DMS153 (cell line): ENCODE data around the gene PDIA6.

Source experiments
- DNase-seq: peaks from one replicate; lab custom pipeline; 2025; lab: John Stamatoyannopoulos, UW

Gene PDIA6, protein sequence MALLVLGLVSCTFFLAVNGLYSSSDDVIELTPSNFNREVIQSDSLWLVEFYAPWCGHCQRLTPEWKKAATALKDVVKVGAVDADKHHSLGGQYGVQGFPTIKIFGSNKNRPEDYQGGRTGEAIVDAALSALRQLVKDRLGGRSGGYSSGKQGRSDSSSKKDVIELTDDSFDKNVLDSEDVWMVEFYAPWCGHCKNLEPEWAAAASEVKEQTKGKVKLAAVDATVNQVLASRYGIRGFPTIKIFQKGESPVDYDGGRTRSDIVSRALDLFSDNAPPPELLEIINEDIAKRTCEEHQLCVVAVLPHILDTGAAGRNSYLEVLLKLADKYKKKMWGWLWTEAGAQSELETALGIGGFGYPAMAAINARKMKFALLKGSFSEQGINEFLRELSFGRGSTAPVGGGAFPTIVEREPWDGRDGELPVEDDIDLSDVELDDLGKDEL

DNA sequence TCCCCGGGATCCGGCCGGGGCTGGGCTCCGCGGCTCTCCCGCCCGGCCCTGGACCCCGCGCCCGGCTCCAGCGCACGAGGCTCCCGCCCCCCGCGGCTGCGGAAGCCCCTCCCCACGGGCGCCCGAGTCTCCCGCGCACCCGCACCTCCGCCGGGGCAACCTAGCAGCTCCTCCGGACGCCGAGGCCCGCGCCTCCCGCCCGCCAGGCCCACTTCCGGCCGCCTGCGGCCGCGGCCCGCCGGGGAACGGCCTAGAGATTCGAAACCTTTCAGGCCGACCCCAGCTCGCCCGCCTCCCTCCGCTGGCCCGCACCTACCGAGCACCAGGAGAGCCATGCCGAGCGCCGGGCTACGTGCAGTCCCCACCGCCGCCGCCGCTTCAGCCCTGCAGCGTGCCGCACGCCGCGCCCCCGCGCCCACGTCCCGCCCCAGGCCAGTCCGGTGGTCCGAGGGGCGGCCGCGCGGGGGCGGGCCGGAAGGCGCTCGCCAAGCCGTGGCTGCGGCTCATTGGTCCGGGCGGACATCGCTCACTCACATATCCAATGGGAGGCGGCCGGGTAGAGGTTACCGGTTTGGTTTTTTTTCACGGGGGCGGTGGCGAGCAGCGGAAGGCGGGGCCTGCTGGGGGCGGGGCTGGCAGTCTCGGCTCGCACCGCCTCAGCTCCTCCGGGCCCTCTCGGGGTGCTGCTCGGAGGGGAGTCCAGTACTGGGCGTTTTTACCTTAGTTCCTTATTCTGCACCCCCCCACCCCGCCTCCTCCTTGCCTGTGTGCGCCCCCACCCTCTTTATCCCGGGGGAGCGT lies at the start of gene PDIA6:
Gene PDIA6 (minus strand): TSS at position 424 of the 801 bp plus-strand sequence. CDS start 89 bp downstream, at position 335.
- DNase-seq = peak; percentile 91

DNA sequence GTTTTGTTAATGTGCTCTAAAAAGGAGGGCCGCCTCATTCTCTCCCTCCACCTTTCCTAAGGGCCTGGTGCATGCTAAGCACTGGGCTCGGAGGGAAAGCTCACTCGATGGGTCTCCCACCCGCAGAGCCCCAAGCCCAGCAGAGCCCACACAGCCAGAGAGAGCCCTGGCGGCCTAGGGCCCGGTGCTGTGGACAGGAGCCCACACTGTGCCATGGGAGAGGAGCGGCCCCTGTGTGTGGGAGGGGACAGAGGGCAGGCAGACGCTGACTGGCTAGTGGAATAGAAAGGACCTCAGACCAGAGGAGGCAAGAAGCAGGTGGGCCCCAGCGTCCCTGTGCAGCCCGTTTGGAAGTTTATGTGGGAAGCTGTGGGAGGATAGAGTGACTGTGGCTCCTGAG lies 49.7 kb upstream of the PDIA6 start:
- DNase-seq = no peak

DNA sequence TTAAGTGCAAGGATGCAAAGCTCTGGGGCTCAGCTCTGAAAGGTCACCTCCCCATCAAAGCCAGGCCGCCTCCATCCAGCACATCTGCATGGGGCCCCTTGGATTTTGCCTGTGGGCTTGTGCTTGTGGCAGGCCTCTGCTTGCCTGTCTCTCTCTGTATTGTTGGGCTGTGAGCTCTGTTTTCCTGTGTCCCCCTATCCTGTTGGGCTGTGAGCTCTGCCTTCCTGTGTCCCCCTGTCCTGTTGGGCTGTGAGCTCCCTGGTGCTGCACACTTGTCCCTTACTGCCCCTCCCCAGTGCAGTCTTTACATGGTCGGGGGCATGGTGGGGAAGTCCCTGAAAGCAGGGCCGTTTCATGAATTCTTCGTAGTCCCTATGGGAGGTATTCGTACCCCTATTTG lies 49.2 kb upstream of the PDIA6 start:
- no peak for DNase-seq

DNA sequence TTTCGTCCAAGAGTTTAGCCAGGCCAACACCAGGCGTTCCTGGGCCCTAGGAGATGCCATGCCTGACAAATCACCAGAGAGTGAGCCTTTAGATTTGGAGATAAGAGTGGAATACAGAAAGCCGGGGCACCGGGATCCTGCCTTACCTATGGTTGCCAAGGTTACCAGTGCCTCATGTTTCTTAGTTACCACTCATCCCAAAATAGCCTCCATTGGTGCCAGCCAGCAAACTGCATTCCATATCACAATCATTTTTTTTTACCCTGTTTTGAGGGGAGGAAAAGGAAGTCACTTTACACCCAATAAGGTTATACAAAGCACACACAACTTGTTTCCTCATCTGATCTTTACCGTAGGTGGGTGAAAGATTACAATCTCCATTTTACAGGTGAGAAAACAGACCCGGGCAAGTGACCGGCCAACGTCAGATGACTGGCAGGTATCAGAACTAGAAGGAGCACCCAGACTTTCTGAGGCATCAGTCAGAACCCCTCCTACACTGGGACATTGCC lies 48.3 kb upstream of the PDIA6 start:
- DNase-seq = no peak

DNA sequence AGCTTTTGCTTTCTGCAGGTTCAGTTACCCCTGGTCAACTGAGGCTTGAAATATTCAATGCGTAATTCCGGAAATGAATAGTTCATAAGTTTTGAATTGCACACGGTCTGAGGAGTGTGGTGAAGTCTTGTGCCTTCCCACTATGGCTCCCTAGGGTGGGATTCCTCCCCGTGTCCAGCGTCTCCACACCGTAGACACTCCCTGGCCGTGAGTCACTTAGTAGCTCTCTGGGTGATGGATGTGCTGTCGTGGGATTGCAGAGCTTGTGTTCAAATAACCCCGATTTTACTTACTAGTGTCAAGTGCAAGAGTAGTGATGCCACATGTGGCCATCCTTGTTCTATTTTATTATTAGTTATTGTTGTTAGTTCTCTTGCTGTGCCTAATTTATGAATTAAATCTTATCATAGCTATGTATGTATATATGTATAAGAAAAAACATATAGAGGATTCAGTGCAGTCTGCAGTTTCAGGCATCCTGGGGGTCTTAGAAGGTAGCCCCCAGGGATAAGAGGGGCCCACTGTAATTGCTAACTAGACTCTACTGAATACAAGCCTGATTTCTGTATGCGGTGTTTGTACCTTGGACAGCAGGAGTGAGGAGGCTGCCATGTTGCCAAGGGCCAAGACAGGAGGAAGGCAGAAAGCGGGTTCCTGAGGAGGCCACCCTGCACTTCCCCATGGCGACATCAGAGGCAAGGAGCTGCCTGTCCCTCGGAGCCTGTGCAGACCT lies 47.7 kb upstream of the PDIA6 start:
- DNase-seq = no peak

DNA sequence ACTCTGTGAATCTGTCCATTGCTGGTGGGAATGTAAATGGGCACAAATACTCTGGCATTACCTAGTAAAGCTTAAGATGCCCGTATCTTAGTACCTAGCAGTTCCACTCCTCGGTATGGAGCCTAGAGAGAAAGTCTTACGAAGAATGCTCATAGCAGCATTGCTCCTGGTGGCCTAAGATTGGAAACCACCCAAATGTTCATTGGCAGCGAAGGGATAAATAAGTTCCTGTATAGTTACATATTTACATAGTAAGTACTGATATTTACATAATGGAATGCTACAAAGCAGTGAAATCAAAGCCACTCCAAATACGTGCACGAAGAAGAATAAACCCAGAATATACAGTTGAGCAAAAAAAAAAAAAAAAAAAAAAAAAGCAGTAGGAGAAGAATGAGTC lies 46.7 kb upstream of the PDIA6 start:
- DNase-seq = no peak

DNA sequence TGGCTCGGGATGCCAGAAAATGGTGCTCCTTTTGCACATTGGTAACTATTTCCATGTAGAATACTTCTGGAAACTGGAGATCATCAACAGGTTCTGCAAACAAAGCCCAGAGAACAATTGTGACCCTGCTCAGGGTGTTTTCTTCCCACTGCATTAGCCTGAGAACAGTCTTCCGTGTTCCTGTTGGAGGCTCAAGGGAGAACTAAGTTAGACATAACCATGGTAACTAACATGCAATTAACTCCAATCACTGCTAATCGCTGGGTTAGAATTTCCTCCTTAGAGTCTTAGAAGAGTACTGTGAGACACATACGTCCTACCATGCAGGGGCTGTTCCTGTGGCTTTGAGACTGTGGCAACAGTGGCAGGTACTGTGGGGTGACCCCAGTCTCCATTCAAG lies 36.0 kb upstream of the PDIA6 start:
- no peak for DNase-seq

DNA sequence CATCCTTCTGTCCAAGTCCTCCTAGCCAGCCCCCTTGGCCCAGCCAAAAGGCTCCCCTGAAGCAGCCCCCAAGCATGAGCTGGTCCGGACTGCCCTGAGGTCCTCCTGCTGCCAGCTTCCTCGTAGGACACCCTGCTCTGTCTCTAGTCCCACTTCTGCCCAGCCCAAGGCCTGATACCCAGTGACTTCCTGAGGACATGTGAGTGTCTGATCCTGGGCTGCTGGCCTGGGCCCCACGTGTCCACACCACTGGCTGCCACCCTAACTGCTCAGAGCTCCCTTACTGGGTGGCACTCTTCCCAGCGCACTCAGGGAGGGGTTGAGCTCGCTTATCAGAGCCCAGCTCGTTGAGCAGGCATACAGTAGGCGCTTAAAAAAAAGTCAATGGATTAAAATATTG lies 34.4 kb upstream of the PDIA6 start:
- DNase-seq = no peak

DNA sequence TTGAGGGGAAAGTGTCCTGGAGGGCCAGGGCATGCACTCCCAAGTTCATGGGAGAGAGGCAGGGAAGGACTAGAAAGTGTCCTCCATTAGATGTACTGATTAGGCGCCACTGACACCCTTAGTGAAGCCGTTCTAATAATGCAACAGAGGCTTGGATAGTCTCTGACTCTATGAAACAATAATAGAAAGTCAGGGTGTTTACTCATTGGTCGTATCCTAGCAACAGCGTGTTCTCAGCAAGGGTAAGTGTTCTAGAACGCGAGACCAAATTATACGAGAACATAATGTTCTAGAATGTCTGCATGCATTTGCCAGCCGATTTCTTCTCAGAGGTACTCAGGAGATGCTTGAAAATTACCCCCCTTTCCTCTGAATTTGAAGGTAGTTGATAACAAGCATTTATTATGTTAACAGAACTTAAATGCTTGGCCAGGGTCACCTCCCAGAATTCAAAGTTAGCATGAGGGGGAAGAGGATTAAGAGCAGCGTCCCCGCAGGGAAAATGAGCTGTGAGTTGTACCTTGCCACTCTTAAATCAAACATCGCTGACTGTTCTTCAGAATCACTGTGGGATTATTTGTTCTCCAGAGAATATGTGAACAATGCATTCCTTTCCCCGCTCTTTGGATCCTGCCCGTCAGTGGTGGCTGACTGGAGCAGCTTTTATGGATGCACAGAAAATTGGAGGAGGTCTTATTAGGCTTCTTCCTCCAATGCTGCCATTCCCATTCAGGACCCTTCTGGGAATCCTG lies 33.7 kb upstream of the PDIA6 start:
- DNase-seq = no peak

DNA sequence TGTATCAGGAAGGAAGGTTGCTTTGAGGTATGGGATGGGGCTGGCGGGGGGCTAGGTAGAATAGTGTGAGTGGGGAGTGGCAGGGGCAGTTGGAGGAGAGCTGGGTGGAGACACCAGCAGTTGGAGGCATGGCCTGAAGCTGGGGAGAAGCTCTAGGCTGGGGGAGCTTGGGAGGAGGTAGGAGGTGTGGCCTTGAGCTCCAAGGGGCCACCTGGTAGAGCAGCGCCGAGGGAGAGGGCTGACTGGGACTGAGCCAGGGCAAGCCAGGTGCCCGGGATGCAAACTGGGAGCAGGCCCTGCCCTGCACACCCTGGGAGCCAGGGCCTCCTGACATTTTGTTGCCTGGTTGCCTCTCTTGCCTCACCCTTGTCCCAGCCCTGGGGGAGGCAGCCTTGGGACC lies 33.1 kb upstream of the PDIA6 start:
- no peak for DNase-seq

DNA sequence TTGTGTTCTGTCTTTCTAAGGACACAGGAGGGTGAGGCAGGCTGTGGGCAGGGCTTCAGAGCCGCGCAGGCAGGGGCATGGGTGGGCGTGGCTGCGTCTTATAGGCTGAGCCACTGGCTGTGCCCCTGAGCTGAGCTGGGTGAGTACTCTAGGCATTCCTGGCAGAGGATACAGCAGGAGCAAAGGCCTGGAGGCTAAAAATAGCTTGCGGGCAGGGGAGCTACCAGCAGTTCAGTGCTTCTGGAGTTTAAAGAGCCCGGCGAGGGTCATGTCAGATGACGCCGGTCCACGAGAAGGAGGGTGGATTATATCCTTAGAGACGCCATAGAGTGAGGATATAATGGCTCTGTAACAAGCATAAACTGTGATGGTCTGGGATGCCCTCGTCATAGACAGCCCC lies 31.5 kb upstream of the PDIA6 start:
- DNase-seq = no peak

DNA sequence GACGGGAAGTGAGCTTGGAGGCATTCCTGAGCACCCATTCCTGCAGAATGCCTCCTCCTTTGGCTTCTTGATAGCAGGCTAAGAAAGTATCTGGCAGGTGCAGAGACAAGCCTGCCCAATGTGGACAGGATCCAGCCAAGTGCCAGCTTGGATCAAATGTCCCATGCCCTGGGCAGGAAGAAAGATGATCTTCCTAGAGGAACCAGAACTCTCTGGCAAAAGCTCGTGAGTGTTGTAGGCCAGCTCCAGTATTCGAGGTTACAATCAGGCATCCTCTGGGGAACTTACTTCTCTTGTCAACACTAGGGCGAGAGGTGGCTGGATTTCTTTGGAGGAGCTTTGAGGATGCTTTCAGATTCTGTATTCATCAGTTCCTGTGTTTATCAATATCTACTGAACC lies 29.9 kb upstream of the PDIA6 start:
- no peak for DNase-seq

DNA sequence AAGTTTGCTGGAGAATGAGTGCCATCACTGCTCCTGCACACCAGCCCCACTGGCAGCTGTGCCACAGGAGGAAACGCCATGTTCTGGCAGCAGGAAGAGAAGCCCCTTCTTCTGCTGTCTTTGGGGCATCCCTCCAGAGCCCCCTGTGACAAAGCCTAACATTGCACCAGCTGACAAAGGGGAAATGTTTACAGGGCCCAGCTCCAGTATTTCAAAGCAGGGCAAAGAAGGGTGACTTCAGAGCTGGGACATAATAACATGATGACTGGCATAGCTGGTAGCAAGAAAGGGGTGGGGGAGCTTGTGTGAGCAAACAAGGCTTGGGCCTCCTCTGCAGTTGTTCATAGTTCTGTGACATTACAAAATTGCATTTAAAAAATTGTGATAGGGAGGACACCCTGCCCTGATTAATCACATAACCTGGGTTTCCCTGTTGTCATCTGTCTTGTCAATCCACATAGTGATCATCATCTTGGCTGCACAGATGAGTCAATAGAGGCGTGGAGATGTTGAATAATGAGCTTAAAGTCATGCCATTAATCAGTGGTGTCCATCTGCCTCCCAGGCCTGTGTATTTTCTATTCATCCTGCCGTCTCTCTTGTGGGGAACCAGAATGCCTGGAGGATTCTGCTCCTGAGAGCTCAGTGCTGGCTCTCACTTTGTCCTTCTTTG lies 29.1 kb upstream of the PDIA6 start:
- DNase-seq = no peak

DNA sequence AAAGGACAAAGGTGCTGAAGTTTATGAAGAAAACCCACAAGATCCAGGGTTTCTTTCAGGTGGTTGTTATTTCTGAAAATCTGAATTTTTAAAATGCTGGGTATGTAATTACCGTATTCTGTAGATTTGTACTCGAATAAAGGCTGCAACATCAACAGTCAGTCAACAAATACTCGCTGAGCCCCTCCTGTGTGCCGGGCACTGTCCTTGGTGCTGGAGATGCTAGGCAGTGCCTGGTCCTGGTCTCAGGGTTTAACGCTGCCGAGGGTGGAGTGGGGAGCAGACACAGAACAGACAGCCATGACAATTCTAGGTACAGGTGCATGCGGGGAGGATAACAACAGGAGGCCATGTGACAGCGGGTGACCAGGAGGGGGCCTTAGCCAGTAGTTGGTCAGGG lies 27.2 kb upstream of the PDIA6 start:
- no peak for DNase-seq

DNA sequence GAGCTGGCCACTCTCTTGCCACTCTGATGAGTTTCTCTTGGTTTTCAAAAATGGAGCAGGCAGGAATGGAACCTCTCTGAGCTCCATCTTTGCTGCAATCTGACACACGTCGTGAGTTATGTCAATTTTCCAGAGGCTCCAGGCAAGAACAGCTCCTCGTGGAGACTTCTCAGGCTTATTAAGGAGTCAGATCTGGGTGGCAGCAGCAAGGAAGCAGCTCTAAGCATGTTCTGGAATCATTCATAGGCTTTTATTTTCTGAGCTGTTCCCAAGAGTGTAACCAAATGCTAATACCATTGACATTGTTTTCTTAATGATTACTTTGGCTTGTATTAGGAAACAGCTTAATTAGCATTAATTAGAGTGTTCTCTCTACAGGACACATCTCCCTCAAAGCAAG lies 26.1 kb upstream of the PDIA6 start:
- no peak for DNase-seq

DNA sequence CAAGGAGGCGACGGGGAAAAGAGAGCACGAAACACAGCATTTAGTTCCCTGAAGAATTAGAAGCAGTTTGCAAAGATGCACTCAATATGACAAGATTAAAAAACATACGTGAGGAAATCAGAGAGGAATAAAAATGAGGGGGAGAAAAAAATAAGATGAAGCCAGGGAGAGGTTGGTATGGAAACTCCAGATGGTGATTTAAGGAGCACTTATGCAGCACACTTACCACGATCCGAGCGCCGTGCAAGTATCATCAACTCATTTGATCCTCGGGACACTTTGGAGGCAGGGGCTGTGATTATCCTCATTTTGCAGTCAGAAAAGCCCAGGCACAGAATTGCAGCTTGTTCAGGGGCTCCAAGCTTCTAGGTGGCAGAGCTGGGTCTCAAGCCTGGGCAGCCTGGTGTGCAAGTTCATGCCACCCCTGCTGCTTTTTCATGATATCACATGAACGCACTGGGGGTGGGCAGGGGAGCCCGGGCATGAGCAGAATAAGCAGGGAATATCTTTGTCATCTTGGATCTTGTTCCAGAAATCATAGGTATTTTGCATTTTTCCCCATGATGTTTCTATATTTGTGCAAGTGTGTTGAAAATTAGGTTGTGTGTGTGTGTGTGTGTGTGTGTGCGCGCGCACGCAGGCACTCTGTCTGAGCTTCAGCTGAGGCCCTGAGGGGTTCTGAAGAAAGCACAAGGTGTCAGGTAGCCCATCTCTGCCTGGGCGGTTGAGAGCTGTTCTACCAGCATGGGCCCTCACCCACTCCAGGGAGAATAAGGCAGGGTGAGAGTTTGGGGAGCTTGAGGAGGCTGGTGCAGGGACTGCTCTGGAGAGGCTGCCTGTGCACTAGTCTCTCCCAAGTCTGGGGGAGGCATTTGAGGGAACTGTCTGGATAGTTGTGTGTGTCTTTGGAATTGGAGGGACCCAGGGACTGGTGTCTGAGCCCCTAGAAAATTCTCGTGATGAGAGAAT lies 25.0 kb upstream of the PDIA6 start:
- DNase-seq = no peak

DNA sequence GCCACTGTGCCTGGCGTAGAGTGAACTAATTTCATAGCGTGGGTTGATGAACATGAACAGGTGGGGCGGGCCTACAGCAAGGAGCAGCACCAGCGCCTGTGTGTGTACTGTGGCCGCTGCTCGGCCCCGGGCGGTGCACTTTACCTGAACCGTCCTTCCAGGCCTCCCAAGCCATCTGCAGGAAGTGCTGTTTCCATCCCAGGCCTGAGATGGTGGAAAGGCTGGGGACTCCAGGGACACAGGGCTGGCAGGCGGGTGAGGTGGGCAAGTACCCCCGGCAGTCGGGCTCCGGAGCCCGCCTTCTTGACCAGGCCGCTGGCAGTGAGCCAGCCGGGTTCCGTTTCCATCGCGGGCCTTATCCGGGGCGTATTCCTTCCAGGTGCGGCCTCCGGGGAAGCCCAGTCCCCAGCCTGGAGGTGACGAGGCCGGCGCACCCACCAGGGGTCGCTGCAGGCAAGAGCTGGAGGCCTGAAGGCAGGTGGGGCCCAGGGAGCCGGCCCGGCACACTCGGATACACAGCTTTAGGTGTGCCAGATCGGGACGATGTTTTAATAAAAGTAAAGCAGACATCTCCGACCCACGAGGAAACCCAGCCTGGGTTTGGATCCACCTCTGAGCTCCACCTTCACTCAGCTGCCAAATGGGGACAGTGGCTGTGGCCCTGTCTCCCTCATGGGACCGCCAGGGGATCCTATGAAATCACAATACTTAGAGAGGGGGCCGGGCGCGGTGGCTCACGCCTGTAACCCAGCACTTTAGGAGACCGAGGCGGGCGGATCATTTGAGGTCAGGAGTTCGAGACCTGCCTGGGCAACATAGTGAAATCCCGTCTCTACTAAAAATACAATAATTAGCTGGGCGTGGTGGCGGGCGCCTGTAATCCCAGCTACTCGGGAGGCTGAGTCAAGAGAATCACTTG lies 22.7 kb upstream of the PDIA6 start:
- DNase-seq = no peak

DNA sequence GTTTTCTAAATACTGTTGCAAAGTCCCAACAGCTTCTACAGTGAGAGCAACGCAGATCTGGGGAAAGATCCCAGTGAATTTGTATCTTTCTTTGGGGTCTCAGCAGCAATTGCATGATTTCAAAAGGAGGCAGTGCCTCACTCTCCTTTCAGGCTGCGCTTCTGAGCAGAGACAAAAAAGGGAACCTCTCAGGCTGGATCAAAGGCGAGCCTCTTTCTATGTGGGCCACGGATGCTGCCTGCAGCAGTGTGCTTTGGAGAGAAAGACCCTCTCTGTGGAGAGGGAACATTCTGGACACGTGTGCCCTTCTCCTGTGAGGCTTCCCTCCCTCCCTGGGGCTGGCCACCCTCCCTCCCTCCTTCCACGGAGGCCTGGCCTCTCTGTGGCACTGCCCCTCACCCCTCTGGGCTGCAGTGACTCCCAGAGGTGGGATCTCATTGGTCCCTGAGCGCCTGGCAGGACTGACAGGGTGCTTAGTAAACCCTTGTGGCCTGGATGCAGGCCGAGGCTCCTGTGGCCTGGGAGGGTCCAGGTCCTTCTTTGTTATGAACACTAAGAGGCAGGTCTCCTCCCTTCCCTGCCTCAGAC lies 21.6 kb upstream of the PDIA6 start:
- DNase-seq = no peak
